H1 (cell line): ENCODE measurements around the gene UGT2B15.
"Not testable (repeated sequence)": the region's sequence is repeated elsewhere in the genome, so short reads cannot be mapped to it uniquely, and the experiment has no call there.

Experiments used
- JUND ChIP-seq: IDR thresholded peaks from 2 replicates; pipeline ENCODE4 v1.6.1; 2011; ENCODE audit warnings: mild to moderate bottlenecking, improper control_type of control experiment, low read length
- POLR2AphosphoS5 ChIP-seq: IDR thresholded peaks from 2 replicates; pipeline ENCODE4 v1.6.1; 2011; ENCODE audit warnings: low read depth, low read length

DNA sequence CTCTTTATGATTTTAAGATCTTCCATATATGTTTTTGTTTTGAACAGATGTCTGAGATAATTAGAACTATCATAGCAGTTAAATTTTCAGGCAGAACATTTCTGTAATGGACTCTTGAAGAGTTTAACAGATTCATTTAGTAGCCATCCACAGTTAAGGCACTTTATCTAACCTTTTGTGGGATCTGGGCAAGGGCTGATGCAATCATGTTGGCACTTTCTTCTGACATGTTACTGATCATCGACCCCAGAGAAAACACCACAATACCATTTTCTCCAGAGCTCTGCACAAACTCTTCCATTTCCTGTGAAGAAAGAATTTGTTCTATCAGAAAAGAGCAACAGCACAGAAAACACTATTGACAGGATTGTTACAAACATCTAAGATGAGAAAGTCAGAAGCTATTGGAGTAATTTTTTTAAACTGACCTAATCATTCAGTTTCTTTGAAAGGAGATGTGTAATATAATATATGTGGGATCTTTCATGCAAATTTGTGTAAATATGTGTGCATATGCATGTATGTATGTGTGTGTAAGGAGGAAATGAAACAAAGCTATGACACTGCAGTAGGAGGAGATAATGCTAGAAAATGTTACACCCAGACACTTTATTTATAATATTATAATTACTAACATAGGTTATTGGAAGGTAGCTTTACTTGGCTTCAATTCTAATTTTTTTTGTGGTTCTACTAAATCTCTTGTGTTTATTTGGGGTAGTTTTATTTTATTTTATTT, 7.4 kb downstream of the UGT2B15 start:
- not testable (repeated sequence) for TF ChIP-seq JUND, POLR2AphosphoS5
